HCT116 (cell line): ENCODE results near the gene RHCE. TPM values are rescaled to one million over a fixed set of nuclear protein-coding genes. Genes with fewer than 3 reads are reported as not detected.
"Not testable (repeated sequence)": the region's sequence is repeated elsewhere in the genome, so short reads cannot be mapped to it uniquely, and the experiment has no call there.

Experiments used
- ATAC-seq: fragments of 200-7000 bp; cut with Tn5 transposase; 2 replicates; pipeline ENCODE4 v1.9.1; 2020; ENCODE audit warnings: mild to moderate bottlenecking, moderate library complexity
- BruUV-seq: library from RNA; stranded (reverse); fragments of 400-500 nt; replicated peaks from 2 replicates; lab custom pipeline; 2021; lab: Mats Ljungman, UMichigan
- CTCF ChIA-PET: fragments of 300-600 bp; sonication (Branson Sonifier 250); formaldehyde crosslinking; loops from one replicate; lab custom pipeline; 2021; ENCODE audit warnings: antibody characterized with exemption; lab: Charles Lee
- POLR2A ChIA-PET: fragments of 300-600, 350-600 bp; sonication (Branson Sonifier 250); formaldehyde crosslinking; loops from one replicate; lab custom pipeline; 2021; ENCODE audit warnings: antibody characterized with exemption; lab: Charles Lee
- RAD21 ChIA-PET, 2 experiments: fragments of 300-600 bp; sonication (Branson Sonifier 250); formaldehyde crosslinking; loops; one replicate each; lab custom pipeline; 2023; ENCODE audit warnings: low total read pairs in 2 of 2; ENCODE audit not compliant: uncharacterized antibody in 2 of 2, unreplicated experiment in 2 of 2, low non-redundant PET in 1 of 2; lab: Charles Lee
- DNase-seq: peaks from one replicate; pipeline ENCODE4 v3.0.0-alpha.2; 2010; ENCODE audit warnings: low read depth, low spot score
- H2AFZ ChIP-seq: fragments of 200-600 bp; shearing (Covaris generic), sonication (generic); 2 replicates; pipeline ENCODE4 v1.6.1; 2017; ENCODE audit warnings: low read depth, mixed run types, mixed read lengths, antibody characterized with exemption, low read length; ENCODE audit not compliant: poor library complexity, severe bottlenecking
- H3K27ac ChIP-seq: 2 replicates; pipeline ENCODE4 v1.5.1; 2012; ENCODE audit warnings: low read depth, low read length
- H3K27me3 ChIP-seq: fragments of 200-600 bp; sonication (generic); 2 replicates; pipeline ENCODE4 v1.6.1; 2016; ENCODE audit warnings: mixed run types, low read length, mixed read lengths; ENCODE audit not compliant: insufficient read depth
- H3K36me3 ChIP-seq, 2 experiments: fragments of 200-500 bp in 1 of 2; fragments of 200-600 bp in 1 of 2; sonication (Bioruptor generic) in 1 of 2; sonication (generic) in 1 of 2; 2 replicates each; pipeline versions ENCODE4 v1.5.1 to v1.6.1; 2014 to 2016; ENCODE audit warnings: low read length in 2 of 2, inconsistent platforms in 1 of 2, mixed read lengths in 1 of 2, mixed run types in 1 of 2; ENCODE audit not compliant: insufficient read depth in 2 of 2, control insufficient read depth in 1 of 2
- H3K4me1 ChIP-seq, 2 experiments: fragments of 200-600 bp in 1 of 2; sonication (generic) in 1 of 2; 2 replicates each; pipeline versions ENCODE4 v1.5.1 to v1.6.1; 2012 to 2017; ENCODE audit warnings: low read length in 2 of 2, inconsistent platforms in 1 of 2, mild to moderate bottlenecking in 1 of 2, mixed read lengths in 1 of 2, mixed run types in 1 of 2, moderate library complexity in 1 of 2; ENCODE audit not compliant: insufficient read depth in 2 of 2, control insufficient read depth in 1 of 2
- H3K4me2 ChIP-seq: fragments of 200-600 bp; sonication (generic); 2 replicates; pipeline ENCODE4 v1.6.1; 2017; ENCODE audit warnings: mixed run types, low read length, mixed read lengths
- H3K4me3 ChIP-seq, 2 experiments: fragments of 200-600 bp in 1 of 2; sonication (generic) in 1 of 2; replicated peaks in 1 of 2; 2 replicates each; pipeline ENCODE4 v1.5.1; 2011 to 2016; ENCODE audit warnings: low read length in 2 of 2, control low read depth in 1 of 2, low read depth in 1 of 2, mild to moderate bottlenecking in 1 of 2, mixed read lengths in 1 of 2, mixed run types in 1 of 2
- H3K79me2 ChIP-seq: fragments of 200-600 bp; sonication (generic); 2 replicates; pipeline ENCODE4 v1.6.1; 2017; ENCODE audit warnings: mild to moderate bottlenecking, mixed run types, low read length, moderate library complexity, mixed read lengths; ENCODE audit not compliant: insufficient read depth
- H3K9ac ChIP-seq: fragments of 200-600 bp; sonication (generic); 2 replicates; pipeline ENCODE4 v1.6.1; 2016; ENCODE audit warnings: low read length, mixed read lengths
- H3K9me2 ChIP-seq: fragments of 200-600 bp; sonication (generic), shearing (Covaris generic); 2 replicates; pipeline ENCODE4 v1.6.1; 2017; ENCODE audit warnings: mixed run types, mild to moderate bottlenecking, moderate library complexity; ENCODE audit not compliant: insufficient read depth
- H3K9me3 ChIP-seq, 2 experiments: fragments of 200-500 bp in 1 of 2; fragments of 200-600 bp in 1 of 2; sonication (Bioruptor generic) in 1 of 2; sonication (generic) in 1 of 2; 2 replicates each; pipeline ENCODE4 v1.6.1; 2014 to 2017; ENCODE audit warnings: low read length in 2 of 2, mixed read lengths in 2 of 2, inconsistent platforms in 1 of 2, low read depth in 1 of 2, mild to moderate bottlenecking in 1 of 2, mixed run types in 1 of 2, moderate library complexity in 1 of 2; ENCODE audit not compliant: control insufficient read depth in 1 of 2, insufficient read depth in 1 of 2
- H4K20me1 ChIP-seq: fragments of 200-600 bp; sonication (generic), shearing (Covaris generic); 2 replicates; pipeline ENCODE4 v1.6.1; 2017; ENCODE audit warnings: mixed run types, mild to moderate bottlenecking, moderate library complexity; ENCODE audit not compliant: insufficient read depth
- intact Hi-C: fragments of 100-400 bp; cut with micrococcal nuclease; formaldehyde crosslinking; loops from 2 replicates; pipeline ENCODE4 v1.10.0; 2022
- total RNA-seq: library from RNA; stranded (reverse); gene quantifications from one replicate; pipeline ENCODE4 v1.2.1, GENCODE V29; 2021; ENCODE audit not compliant: unreplicated experiment

RHCE gene
- total RNA-seq, 1 experiment from 2014 or later = 0.64 TPM

DNA sequence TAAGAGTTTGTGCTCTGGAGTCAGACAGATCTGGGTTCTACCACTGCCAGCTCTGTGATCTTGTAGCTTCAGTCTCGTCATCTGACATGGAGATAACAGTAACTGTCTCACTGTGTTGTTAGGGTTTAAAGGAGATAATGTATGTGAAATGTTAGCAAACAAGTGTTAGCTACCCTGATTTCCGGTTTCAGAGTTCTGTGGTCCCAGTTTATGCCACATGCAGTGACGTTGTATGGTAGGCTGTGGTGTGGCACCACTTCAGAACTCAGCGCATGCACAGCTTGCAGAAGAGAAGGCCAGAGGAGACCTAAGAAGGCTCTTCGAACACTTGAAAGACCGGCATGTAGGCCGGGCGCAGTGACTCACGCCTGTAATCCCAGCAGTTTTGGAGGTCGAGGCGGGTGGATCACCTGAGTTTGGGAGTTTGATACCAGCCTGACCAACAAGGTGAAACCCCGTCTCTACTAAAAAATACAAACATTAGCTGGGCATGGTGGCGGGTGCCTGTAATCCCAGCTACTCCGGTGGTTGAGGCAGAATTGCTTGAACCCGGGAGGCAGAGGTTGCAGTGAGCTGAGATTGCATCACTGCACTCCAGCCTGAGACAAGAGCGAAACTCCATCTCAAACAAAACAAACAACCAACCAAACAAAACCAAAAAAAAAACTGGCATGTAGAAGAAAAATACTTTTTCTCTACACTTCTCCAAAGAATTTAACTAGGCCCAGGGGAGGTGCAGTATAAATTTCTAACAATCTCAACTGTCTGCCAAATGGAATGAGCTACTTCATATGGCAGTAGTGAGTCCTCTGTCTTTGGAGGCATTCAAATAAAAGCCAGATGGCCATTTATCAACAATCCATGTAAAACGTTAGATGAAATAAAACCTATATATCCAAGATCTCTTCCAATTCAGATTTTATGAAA, 92.5 kb downstream of the RHCE start:
- H3K9ac ChIP-seq, H3K79me2 ChIP-seq, POLR2A ChIA-PET, CTCF ChIA-PET, ATAC-seq, RAD21 ChIA-PET, H3K36me3 ChIP-seq, H3K4me2 ChIP-seq, H4K20me1 ChIP-seq, H2AFZ ChIP-seq, H3K4me3 ChIP-seq, H3K9me2 ChIP-seq, H3K9me3 ChIP-seq, intact Hi-C loops, BruUV-seq, DNase-seq, H3K27ac ChIP-seq, H3K27me3 ChIP-seq, H3K4me1 ChIP-seq: not testable (repeated sequence)

DNA sequence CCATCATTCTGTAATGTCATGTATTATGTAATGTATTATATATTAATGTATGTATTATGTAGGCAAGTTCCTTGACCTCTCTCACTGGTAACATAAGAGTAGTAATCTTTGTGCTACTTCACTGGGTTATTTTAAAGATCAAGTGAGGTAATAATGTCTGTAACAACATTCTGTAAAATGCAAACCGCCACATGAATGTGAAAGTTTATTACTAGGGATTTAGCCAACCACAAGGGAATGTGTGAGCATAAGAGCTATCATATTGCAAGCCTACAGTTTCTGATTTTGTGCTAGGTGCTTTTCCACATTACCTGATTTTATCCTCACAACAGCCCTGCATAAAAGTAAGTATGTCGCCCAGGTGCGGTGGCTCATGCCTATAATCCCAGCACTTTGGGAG, 96.2 kb downstream of the RHCE start:
- BruUV-seq, H3K4me2 ChIP-seq, H3K4me1 ChIP-seq, H3K79me2 ChIP-seq, H3K36me3 ChIP-seq, H3K9me3 ChIP-seq, intact Hi-C loops, H3K27ac ChIP-seq, H3K27me3 ChIP-seq, DNase-seq, RAD21 ChIA-PET, H4K20me1 ChIP-seq, ATAC-seq, H3K4me3 ChIP-seq, CTCF ChIA-PET, H3K9me2 ChIP-seq, H2AFZ ChIP-seq, POLR2A ChIA-PET, H3K9ac ChIP-seq: not testable (repeated sequence)

DNA sequence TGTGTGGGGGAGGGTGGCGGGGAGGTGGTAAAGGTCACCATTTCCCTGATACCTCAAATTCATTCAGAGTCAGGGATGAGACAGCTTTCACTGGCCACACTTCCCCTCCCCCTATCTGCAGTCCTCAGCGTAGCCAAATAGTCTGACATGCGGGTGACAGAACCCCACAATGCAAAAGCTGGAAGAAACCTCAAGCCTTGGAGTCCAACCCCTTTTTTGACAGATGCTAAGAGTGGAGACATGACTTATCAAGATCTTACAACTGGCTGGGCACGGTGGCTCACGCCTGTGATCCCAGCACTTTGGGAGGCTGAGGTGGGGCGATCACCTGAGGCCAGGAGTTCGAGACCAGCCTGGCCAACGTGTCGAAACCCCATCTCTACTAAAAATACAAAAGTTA, 98.5 kb downstream of the RHCE start:
- H3K9ac ChIP-seq, H3K27me3 ChIP-seq, H2AFZ ChIP-seq, POLR2A ChIA-PET, H3K4me2 ChIP-seq, BruUV-seq, H4K20me1 ChIP-seq, DNase-seq, H3K9me2 ChIP-seq, ATAC-seq, intact Hi-C loops, H3K27ac ChIP-seq, H3K4me1 ChIP-seq, CTCF ChIA-PET, H3K36me3 ChIP-seq, H3K9me3 ChIP-seq, RAD21 ChIA-PET, H3K79me2 ChIP-seq, H3K4me3 ChIP-seq: not testable (repeated sequence)

DNA sequence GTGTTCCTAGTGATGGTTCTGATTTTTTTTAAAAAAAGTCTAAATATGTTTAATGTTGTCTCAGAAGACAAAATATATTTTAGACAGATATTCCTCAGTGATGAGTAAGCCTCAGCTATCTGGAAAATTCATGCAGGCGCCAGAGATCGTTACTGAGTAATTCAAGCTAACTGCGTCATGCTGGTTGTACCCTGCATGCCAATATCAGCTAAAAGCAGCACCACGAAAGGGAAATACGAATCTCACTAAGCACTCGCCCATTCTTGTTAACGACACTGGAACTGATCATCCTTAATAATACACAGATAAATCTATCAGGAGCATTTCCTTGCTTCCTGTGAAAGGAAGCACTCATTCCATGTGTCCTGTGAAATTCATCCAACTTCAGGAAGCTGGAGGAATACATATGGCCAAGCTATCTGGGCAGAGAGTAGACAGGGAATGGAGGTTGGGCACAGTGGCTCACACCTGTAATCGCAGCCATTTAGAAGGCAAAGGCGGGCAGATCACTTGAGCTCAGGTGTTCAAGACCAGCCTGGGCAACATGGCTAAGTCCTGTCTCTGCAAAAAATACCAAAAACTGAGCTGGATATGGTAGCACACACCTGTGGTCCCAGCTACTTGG, 100.2 kb downstream of the RHCE start:
- DNase-seq, POLR2A ChIA-PET, ATAC-seq, H3K36me3 ChIP-seq, H3K4me2 ChIP-seq, H4K20me1 ChIP-seq, H3K9me3 ChIP-seq, CTCF ChIA-PET, H3K4me3 ChIP-seq, H3K4me1 ChIP-seq, intact Hi-C loops, BruUV-seq, H3K9ac ChIP-seq, RAD21 ChIA-PET, H3K79me2 ChIP-seq, H3K27me3 ChIP-seq, H3K27ac ChIP-seq, H2AFZ ChIP-seq, H3K9me2 ChIP-seq: not testable (repeated sequence)
